ENCODE results near the gene FGFR2. TPM values are rescaled to one million over a fixed set of nuclear protein-coding genes. Genes with fewer than 3 reads are reported as not detected.
"Not testable (repeated sequence)": the region's sequence is repeated elsewhere in the genome, so short reads cannot be mapped to it uniquely, and the experiment has no call there.

The FGFR2 gene
- total RNA-seq, 2 donors from 2014 or later: 0.73 TPM; not detected in 1

DNA sequence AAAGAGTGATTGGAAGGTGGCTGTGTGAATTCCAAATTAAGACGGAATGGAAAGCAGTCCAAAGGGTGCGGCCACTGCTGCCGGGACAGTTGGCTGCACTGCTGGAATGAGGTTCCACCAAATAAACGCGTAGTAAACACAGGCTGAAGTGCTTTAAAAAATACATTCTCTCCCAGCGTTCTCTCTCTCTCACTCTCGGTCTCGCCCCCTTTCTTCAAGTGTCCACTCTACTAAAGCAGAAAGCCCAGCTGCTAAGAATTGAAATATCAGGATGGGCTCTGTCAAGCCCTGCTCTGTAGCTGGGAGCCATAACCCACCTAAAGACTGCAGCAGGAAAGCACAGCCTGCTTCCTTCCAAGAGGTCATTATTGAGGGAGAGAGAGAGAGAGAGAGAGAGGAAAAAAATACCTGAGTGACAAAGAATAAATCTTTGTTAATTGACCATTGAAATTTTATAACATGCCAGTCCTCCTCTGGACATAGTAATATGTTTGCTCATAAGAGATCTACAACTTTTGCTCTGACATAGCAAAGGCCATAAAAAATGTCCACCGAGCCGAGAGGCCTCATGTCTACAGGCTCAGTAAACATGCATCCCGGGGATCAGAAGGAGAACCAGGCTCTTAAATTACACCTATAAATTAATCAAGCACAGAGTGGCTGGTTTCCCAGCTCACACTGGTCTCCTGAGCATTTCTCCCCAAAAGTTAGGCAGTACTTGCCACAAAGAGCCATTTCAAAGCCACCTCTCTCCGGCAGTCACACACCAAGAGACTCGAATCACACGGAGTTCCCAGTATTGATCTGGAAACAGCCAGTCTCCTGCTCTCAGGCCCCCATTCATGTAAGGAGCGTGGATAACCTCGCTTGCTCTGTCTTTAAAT is 72.8 kb downstream of the FGFR2 start:
- ATAC-seq (no peak), DNase-seq (ENCODE audit: low spot score) (no peak)
- H3K4me1 Mint-ChIP-seq (ENCODE audit: low read depth in 2 of 2): no peaks in the 10 kb centered on the region
- no peak overlapping the region for H3K4me3 Mint-ChIP-seq
- H3K27me3 Mint-ChIP-seq: peaks cover under 1 to 6% of the 10 kb centered on the region in 2 donors
- H3K27ac Mint-ChIP-seq: no peak overlapping the region
- no peaks in the 10 kb centered on the region for H3K36me3 Mint-ChIP-seq
- peaks cover 2% of the 10 kb centered on the region for H3K9me3 Mint-ChIP-seq

- no peaks in the 10 kb centered on the region for H3K36me3 Mint-ChIP-seq
- ATAC-seq (no peak), DNase-seq (ENCODE audit: low spot score) (no peak)
- H3K4me3 Mint-ChIP-seq: no peak overlapping the region
- H3K27me3 Mint-ChIP-seq: peaks cover 0 to 6% of the 10 kb centered on the region in 2 donors
- no peak overlapping the region for H3K27ac Mint-ChIP-seq
- H3K9me3 Mint-ChIP-seq: peaks cover 2% of the 10 kb centered on the region
- no peaks in the 10 kb centered on the region for H3K4me1 Mint-ChIP-seq (ENCODE audit: low read depth in 2 of 2)
These were observed 74.0 kb downstream of the FGFR2 start for GRCh38 chr10:121524157-121524817.

GRCh38 chr10:121522831-121523230 is 75.4 kb downstream of the FGFR2 start:
- Mint-ChIP-seq H3K4me3 (no peak overlapping the region), H3K27me3 (peaks cover 0 to 6% of the 10 kb centered on the region in 2 donors), H3K9me3 (peaks cover 2% of the 10 kb centered on the region), H3K36me3 (no peaks in the 10 kb centered on the region), H3K4me1 (ENCODE audit: low read depth in 2 of 2) (no peaks in the 10 kb centered on the region), H3K27ac (no peak overlapping the region)
- DNase-seq (ENCODE audit: low spot score) (no peak), ATAC-seq (no peak)

DNA sequence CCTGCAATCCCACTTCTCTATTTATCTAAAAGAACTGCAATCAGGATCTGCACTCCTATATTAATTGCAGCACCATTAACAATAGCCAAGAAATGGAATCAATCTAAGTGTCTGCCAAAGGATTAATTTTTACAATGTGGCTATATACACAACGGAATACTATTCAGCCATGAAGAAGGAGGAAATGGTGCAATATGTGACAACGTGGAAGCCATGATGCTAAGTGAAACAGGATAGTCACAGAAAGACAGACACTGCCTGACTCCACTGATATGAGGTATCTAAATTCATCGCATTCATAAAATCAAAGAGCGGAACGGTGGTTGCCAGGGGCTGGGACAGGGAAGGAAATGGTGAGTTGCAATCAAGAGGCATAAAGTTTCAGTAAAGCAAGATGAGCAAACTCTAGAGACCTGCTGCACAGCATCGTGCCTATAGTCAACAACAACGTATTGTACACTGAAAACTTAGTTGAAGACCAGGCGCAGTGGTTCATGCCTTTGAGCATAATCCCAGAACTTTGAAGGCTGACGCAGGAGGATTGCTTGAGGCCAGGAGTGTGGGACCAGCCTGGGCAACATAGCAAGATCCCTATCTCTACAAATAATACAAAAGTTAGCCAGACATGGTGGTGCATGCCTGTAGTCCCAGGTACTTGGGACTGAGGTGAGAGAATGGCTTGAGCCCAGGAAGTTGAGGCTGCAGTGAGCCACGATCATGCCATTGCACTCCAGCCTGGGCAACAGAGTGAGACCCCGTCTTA is 76.3 kb downstream of the FGFR2 start:
- H3K4me3 Mint-ChIP-seq: no peak overlapping the region
- no peak overlapping the region for H3K27ac Mint-ChIP-seq
- H3K4me1 Mint-ChIP-seq (ENCODE audit: low read depth in 2 of 2): no peaks in the 10 kb centered on the region
- peaks cover 0 to 6% of the 10 kb centered on the region in 2 donors for H3K27me3 Mint-ChIP-seq
- no peak for DNase-seq (ENCODE audit: low spot score)
- no peak for ATAC-seq
- no peaks in the 10 kb centered on the region for H3K36me3 Mint-ChIP-seq
- H3K9me3 Mint-ChIP-seq: peaks cover 2% of the 10 kb centered on the region

DNA sequence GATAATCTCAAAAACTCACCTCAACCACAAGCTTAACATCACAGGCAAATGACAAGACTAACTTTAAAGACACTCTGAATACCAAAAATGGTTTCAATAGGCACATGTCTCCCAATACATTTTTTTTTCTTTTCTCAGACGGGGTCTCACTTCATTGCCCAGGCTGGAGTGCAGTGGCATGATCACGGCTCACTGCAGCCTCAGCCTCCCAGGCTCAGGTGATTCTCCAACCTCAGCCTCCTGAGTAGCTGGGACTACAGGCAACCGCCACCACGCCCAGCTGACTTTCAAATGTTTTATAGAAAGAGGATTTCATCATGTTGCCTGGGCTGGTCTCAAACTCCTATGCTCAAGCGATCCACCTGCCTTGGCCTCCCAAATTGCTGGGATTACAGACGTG is 77.7 kb downstream of the FGFR2 start:
- H3K4me1 Mint-ChIP-seq (ENCODE audit: low read depth in 2 of 2); DNase-seq (ENCODE audit: low spot score); H3K9me3 Mint-ChIP-seq; H3K36me3 Mint-ChIP-seq; H3K27me3 Mint-ChIP-seq; H3K27ac Mint-ChIP-seq; ATAC-seq; H3K4me3 Mint-ChIP-seq: not testable (repeated sequence)

- H3K9me3 Mint-ChIP-seq: peaks cover 2% of the 10 kb centered on the region
- H3K27ac Mint-ChIP-seq: no peak overlapping the region
- H3K36me3 Mint-ChIP-seq: no peaks in the 10 kb centered on the region
- no peak overlapping the region for H3K4me3 Mint-ChIP-seq
- peaks cover 0 to 5% of the 10 kb centered on the region in 2 donors for H3K4me1 Mint-ChIP-seq (ENCODE audit: low read depth in 2 of 2)
- no peaks in the 10 kb centered on the region for H3K27me3 Mint-ChIP-seq
- DNase-seq (ENCODE audit: low spot score): no peak
- ATAC-seq: no peak
These were observed 78.2 kb downstream of the FGFR2 start for GRCh38 chr10:121519901-121520493.

DNA sequence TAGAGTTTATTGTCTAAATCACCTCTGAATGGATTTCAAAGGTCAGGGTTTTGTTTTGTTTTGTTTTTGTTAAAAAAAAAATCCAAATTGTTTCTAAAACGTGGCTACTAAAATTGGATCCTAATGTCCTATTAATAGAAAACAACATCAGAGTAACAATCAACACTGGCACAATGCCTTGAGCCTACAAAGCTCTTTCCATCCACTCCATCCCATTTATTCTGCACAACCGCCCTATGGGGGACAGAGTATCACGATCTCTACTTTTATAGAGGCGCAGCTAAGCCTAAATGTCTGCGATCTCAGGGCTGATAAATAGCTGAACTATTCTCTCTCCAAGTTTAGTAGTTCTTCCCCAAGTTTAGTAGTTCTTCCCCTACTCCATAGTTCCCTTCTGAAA is 78.8 kb downstream of the FGFR2 start:
- DNase-seq (ENCODE audit: low spot score) (no peak), ATAC-seq (no peak)
- H3K27ac Mint-ChIP-seq: no peak overlapping the region
- H3K27me3 Mint-ChIP-seq: no peaks in the 10 kb centered on the region
- no peaks in the 10 kb centered on the region for H3K36me3 Mint-ChIP-seq
- H3K9me3 Mint-ChIP-seq: peaks cover 2% of the 10 kb centered on the region
- peaks cover 0 to 5% of the 10 kb centered on the region in 2 donors for H3K4me1 Mint-ChIP-seq (ENCODE audit: low read depth in 2 of 2)
- no peak overlapping the region for H3K4me3 Mint-ChIP-seq

DNA sequence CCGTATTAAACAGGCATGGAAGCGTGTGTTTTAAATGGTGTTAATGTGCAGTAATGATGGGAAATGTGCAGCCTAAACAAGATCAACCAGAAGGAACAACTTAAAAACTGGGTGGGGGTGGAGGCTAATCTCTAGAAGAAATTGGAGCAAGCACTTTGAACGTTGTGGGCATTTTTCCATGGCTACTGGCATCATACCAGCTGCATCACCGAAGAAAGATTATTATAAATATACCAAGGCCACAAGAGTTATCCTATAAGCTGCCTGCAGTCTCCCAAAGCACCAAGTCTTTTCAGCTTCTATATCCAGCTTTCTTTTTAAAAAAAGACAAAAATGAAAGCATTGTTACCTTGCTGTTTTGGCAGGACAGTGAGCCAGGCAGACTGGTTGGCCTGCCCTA is 79.9 kb downstream of the FGFR2 start:
- Mint-ChIP-seq H3K36me3 (no peaks in the 10 kb centered on the region), H3K27ac (no peak overlapping the region), H3K9me3 (peaks cover 2% of the 10 kb centered on the region), H3K4me1 (ENCODE audit: low read depth in 2 of 2) (peaks cover 0 to 5% of the 10 kb centered on the region in 2 donors), H3K4me3 (no peak overlapping the region), H3K27me3 (no peaks in the 10 kb centered on the region)
- no peak for DNase-seq (ENCODE audit: low spot score)
- no peak for ATAC-seq

- Mint-ChIP-seq H3K27ac (no peak overlapping the region), H3K9me3 (no peaks in the 10 kb centered on the region), H3K4me3 (peak overlapping the region; percentile 30), H3K36me3 (no peaks in the 10 kb centered on the region), H3K4me1 (ENCODE audit: low read depth in 2 of 2) (peaks cover 0 to 5% of the 10 kb centered on the region in 2 donors), H3K27me3 (no peaks in the 10 kb centered on the region)
- ATAC-seq (peak in 1 of 2 donors; percentile 71), DNase-seq (ENCODE audit: low spot score) (no peak)
These were observed 82.0 kb downstream of the FGFR2 start for GRCh38 chr10:121516093-121516865.

- DNase-seq (ENCODE audit: low spot score): no peak
- no peak for ATAC-seq
- no peaks in the 10 kb centered on the region for H3K36me3 Mint-ChIP-seq
- peaks cover 0 to 5% of the 10 kb centered on the region in 2 donors for H3K4me1 Mint-ChIP-seq (ENCODE audit: low read depth in 2 of 2)
- H3K27ac Mint-ChIP-seq: no peak overlapping the region
- no peak overlapping the region for H3K4me3 Mint-ChIP-seq
- no peaks in the 10 kb centered on the region for H3K27me3 Mint-ChIP-seq
- H3K9me3 Mint-ChIP-seq: no peaks in the 10 kb centered on the region
These were observed 83.9 kb downstream of the FGFR2 start for GRCh38 chr10:121514141-121514865.

DNA sequence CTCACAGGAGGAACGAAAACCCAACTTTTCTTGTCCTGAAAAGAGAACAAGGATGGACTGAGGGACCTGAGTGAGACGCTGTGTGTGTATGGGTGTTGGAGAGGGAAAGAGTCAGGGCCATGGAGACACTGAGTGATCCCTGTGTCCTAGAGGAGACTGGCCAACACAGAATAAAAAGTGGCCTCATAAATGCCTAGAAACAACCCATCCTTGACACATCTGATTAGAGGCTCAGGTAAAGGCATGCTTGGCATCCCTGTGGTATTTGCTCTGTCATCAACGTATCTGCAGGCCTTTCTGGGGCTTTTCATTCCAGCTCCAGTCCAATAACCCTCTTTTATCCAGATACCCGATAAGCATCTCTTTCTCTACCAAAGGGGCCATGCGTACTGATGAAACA is 86.3 kb downstream of the FGFR2 start:
- H3K27ac Mint-ChIP-seq: no peak overlapping the region
- peaks cover 0 to 5% of the 10 kb centered on the region in 2 donors for H3K4me1 Mint-ChIP-seq (ENCODE audit: low read depth in 2 of 2)
- DNase-seq (ENCODE audit: low spot score): no peak
- H3K27me3 Mint-ChIP-seq: no peaks in the 10 kb centered on the region
- H3K4me3 Mint-ChIP-seq: no peak overlapping the region
- H3K9me3 Mint-ChIP-seq: no peaks in the 10 kb centered on the region
- H3K36me3 Mint-ChIP-seq: no peaks in the 10 kb centered on the region
- no peak for ATAC-seq

DNA sequence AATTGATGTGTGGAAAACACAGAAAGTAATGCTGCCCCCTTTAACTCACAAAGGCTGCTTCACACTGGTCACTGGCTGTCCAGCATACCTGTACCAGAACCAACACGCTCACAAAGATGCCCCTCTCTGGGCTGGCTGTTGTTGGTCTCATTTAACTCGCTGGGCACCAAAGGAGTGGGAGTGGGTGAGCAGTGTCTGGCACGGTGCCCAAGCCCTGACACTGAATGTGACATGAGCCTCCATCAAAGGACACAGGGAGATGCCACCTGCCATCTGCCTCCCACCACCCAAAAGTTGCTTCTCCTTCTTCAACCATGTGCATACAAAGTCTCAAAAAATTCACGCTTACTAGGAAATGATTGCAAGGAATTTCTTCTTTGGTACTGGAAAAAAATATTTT is 86.8 kb downstream of the FGFR2 start:
- H3K4me1 Mint-ChIP-seq (ENCODE audit: low read depth in 2 of 2): peaks cover 0 to 5% of the 10 kb centered on the region in 2 donors
- no peak for DNase-seq (ENCODE audit: low spot score)
- no peak for ATAC-seq
- H3K36me3 Mint-ChIP-seq: no peaks in the 10 kb centered on the region
- H3K9me3 Mint-ChIP-seq: no peaks in the 10 kb centered on the region
- H3K27me3 Mint-ChIP-seq: no peaks in the 10 kb centered on the region
- H3K4me3 Mint-ChIP-seq: no peak overlapping the region
- no peak overlapping the region for H3K27ac Mint-ChIP-seq

Data from natural killer cell treated with Interleukin-12 subunit alpha and Interleukin-12 subunit beta and Interleukin-15 and Interleukin-18, amount 100 ng/mL, for 72 hours (primary cell).